Body of pancreas (tissue), 4 donors: ENCODE data around the gene PCGF3. TPM values are rescaled to one million over a fixed set of nuclear protein-coding genes. Genes with fewer than 3 reads are reported as not detected.

Experiments
- ATAC-seq: fragments of 150-250 bp; one replicate; pipeline ENCODE4 v1.9.1; 2016
- DNase-seq, 4 donors: peaks; one replicate each; pipeline ENCODE4 v3.0.0-alpha.2; 2019
- H3K27ac ChIP-seq, 4 donors: fragments of 200-600 bp; sonication (generic); 1 replicate in 3 of 4; 2 replicates in 1 of 4; pipeline versions ENCODE4 v1.5.1 to v1.6.1; 2016 to 2019; ENCODE audit warnings: mild to moderate bottlenecking in 1 of 4, mixed read lengths in 1 of 4, moderate library complexity in 1 of 4
- H3K27me3 ChIP-seq, 2 donors: fragments of 200-600 bp; sonication (generic); one replicate each; pipeline ENCODE4 v1.6.0; 2016; ENCODE audit warnings: mild to moderate bottlenecking in 1 of 2
- H3K36me3 ChIP-seq, 2 donors: fragments of 200-600 bp; sonication (generic); replicated peaks in 1 of 2; 2 replicates each; pipeline ENCODE4 v1.5.1; 2016; ENCODE audit warnings: low read depth in 2 of 2; ENCODE audit not compliant: insufficient read depth in 1 of 2
- H3K4me1 ChIP-seq: fragments of 200-600 bp; sonication (generic); one replicate; pipeline ENCODE4 v1.6.0; 2016
- H3K4me3 ChIP-seq, 2 donors: fragments of 200-600 bp; sonication (generic); 1 replicate in 1 of 2; 2 replicates in 1 of 2; pipeline ENCODE4 v1.5.1; 2016 to 2019
- H3K9me3 ChIP-seq, 3 donors: fragments of 200-600 bp; sonication (generic); 1 replicate in 2 of 3; 2 replicates in 1 of 3; pipeline ENCODE4 v1.5.1; 2016
- CTCF ChIP-seq, 7 experiments: fragments of 450-650 bp in 4 of 7; fragments of 200-600 bp in 3 of 7; sonication (generic) in 3 of 7; IDR thresholded peaks; one replicate each; pipeline ENCODE4 v1.5.1; 2016 to 2019; ENCODE audit warnings: antibody characterized with exemption in 7 of 7
- POLR2A ChIP-seq, 3 donors: fragments of 450-650 bp; IDR thresholded peaks; one replicate each; pipeline ENCODE4 v1.6.1; 2016; ENCODE audit warnings: antibody characterized with exemption in 3 of 3, mild to moderate bottlenecking in 2 of 3
- WGBS, 2 donors: methylation state at CpG; one replicate each; pipeline ENCODE4 v1.1.5; 2017; 5-methylcytosine and 5-hydroxymethylcytosine counted together
- intact Hi-C: fragments of 100-400 bp; cut with DNase I; formaldehyde crosslinking; loops from one replicate; pipeline ENCODE4 v1.15.1; 2023
- total RNA-seq, 2 donors: library from RNA; depleted of rRNA; stranded (reverse); fragments of >200 nt; gene quantifications; one replicate each; pipeline ENCODE4 v1.1.0, GENCODE V29; 2016

The PCGF3 gene
- total RNA-seq, 2 donors from 2014 or later = 16.8 to 31.1 TPM

GRCh38 chr4:665381-665750 is 40.3 kb upstream of the PCGF3 start:
- Histone ChIP-seq H3K27ac (no peak overlapping the region), H3K27me3 (no peaks in the 10 kb centered on the region), H3K4me1 (peaks cover 13% of the 10 kb centered on the region), H3K4me3 (no peak overlapping the region), H3K36me3 (no peaks in the 10 kb centered on the region), H3K9me3 (no peaks in the 10 kb centered on the region)
- intact Hi-C loops = no loop called here
- no peak for ATAC-seq
- TF ChIP-seq POLR2A (IDR thresholded peaks at IDR 0.05) (no peak), CTCF (IDR thresholded peaks at IDR 0.05) (no peak)
- 79 to 83% methylated on average over 7 to 8 of the region's 12 CpGs for WGBS, 2 donors
- no peak for DNase-seq

- intact Hi-C loops = no loop called here
- ATAC-seq (no peak), DNase-seq (peak in 1 of 4 donors; percentile 10)
- H3K4me3 ChIP-seq = no peak overlapping the region
- no peak overlapping the region for H3K27ac ChIP-seq
- 71 to 80% methylated on average over 3 to 21 of the region's 22 CpGs for WGBS, 2 donors
- peaks cover 13% of the 10 kb centered on the region for H3K4me1 ChIP-seq
- H3K36me3 ChIP-seq = no peaks in the 10 kb centered on the region
- H3K27me3 ChIP-seq = no peaks in the 10 kb centered on the region
- TF ChIP-seq CTCF (IDR thresholded peaks at IDR 0.05) = no peak
- no peak for TF ChIP-seq POLR2A (IDR thresholded peaks at IDR 0.05)
- no peaks in the 10 kb centered on the region for H3K9me3 ChIP-seq
Measured at GRCh38 chr4:665751-666435, 39.7 kb upstream of the PCGF3 start.

GRCh38 chr4:666436-666810 is 39.2 kb upstream of the PCGF3 start:
- DNase-seq (peak in 1 of 4 donors; percentile 12), ATAC-seq (no peak)
- TF ChIP-seq CTCF (IDR thresholded peaks at IDR 0.05) (no peak), POLR2A (IDR thresholded peaks at IDR 0.05) (no peak)
- peaks cover 13% of the 10 kb centered on the region for H3K4me1 ChIP-seq
- no peak overlapping the region for H3K4me3 ChIP-seq
- no peaks in the 10 kb centered on the region for H3K27me3 ChIP-seq
- H3K27ac ChIP-seq = no peak overlapping the region
- H3K36me3 ChIP-seq = no peaks in the 10 kb centered on the region
- intact Hi-C loops = no loop called here
- WGBS, 2 donors = 76 to 100% methylated on average over 1 to 22 of the region's 22 CpGs
- H3K9me3 ChIP-seq = no peaks in the 10 kb centered on the region

GRCh38 chr4:666822-667544 is 38.6 kb upstream of the PCGF3 start:
- TF ChIP-seq CTCF (IDR thresholded peaks at IDR 0.05) = no peak
- TF ChIP-seq POLR2A (IDR thresholded peaks at IDR 0.05) = no peak
- peak in 1 of 4 donors; percentile 9 for DNase-seq
- no peak overlapping the region for H3K27ac ChIP-seq
- no peak overlapping the region for H3K4me3 ChIP-seq
- peaks cover 13% of the 10 kb centered on the region for H3K4me1 ChIP-seq
- no peak for ATAC-seq
- H3K27me3 ChIP-seq = no peaks in the 10 kb centered on the region
- intact Hi-C loops = no loop called here
- H3K36me3 ChIP-seq = no peaks in the 10 kb centered on the region
- WGBS, 2 donors = 70 to 74% methylated on average over 3 to 24 of the region's 28 CpGs
- no peaks in the 10 kb centered on the region for H3K9me3 ChIP-seq
